SK-N-SH (cell line): Measurements from ENCODE around the gene FCN3. TPM values are rescaled to one million over a fixed set of nuclear protein-coding genes. Genes with fewer than 3 reads are reported as not detected.
"Not testable (repeated sequence)": the region's sequence is repeated elsewhere in the genome, so short reads cannot be mapped to it uniquely, and the experiment has no call there.

Experiments used
- CTCF ChIA-PET: fragments of 300-600, 350-600 bp; formaldehyde crosslinking; extraction: SDS; loops from one replicate; lab custom pipeline; 2021; lab: Yijun Ruan, JAX
- POLR2A ChIA-PET: fragments of 350-600 bp; sonication (Branson Sonifier 250); formaldehyde crosslinking; extraction: SDS; loops from one replicate; lab custom pipeline; 2020; ENCODE audit warnings: antibody characterized with exemption, inconsistent platforms; lab: Yijun Ruan, JAX
- DNase-seq: peaks from one replicate; pipeline ENCODE4 v3.0.0; 2012
- H2AFZ ChIP-seq: fragments of 200-600 bp; sonication (generic); 2 replicates; pipeline ENCODE4 v1.8.1; 2016; ENCODE audit warnings: antibody characterized with exemption, mild to moderate bottlenecking, low read depth
- H3F3A ChIP-seq: fragments of 200-600 bp; sonication (generic); replicated peaks from 2 replicates; pipeline ENCODE3; 2016; ENCODE audit warnings: antibody characterized with exemption, mild to moderate bottlenecking; ENCODE audit not compliant: insufficient read depth
- H3K27ac ChIP-seq, 2 experiments: fragments of 200-500 bp in 1 of 2; fragments of 200-600 bp in 1 of 2; sonication (Bioruptor generic) in 1 of 2; sonication (generic), shearing (Covaris generic) in 1 of 2; 2 replicates each; pipeline versions ENCODE4 v1.5.1 to v1.6.1; 2014 to 2016; ENCODE audit warnings: low read depth in 2 of 2, inconsistent platforms in 1 of 2, low read length in 1 of 2, mild to moderate bottlenecking in 1 of 2, mixed read lengths in 1 of 2
- H3K27me3 ChIP-seq: fragments of 200-600 bp; sonication (generic), shearing (Covaris generic); 2 replicates; pipeline ENCODE4 v1.6.1; 2016; ENCODE audit warnings: mixed run types; ENCODE audit not compliant: insufficient read depth
- H3K36me3 ChIP-seq, 2 experiments: fragments of 200-500 bp in 1 of 2; fragments of 200-600 bp in 1 of 2; sonication (Bioruptor generic) in 1 of 2; sonication (generic) in 1 of 2; replicated peaks in 1 of 2; 2 replicates each; pipeline versions ENCODE3 to v1.5.1; 2014 to 2016; ENCODE audit warnings: low read length in 1 of 2, mild to moderate bottlenecking in 1 of 2; ENCODE audit not compliant: insufficient read depth in 2 of 2, control insufficient read depth in 1 of 2
- H3K4me1 ChIP-seq, 2 experiments: fragments of 200-500 bp in 1 of 2; fragments of 200-600 bp in 1 of 2; sonication (Bioruptor generic) in 1 of 2; sonication (generic), shearing (Covaris generic) in 1 of 2; 2 replicates each; pipeline versions ENCODE4 v1.5.1 to v1.6.1; 2014 to 2016; ENCODE audit warnings: low read depth in 1 of 2, low read length in 1 of 2, mixed run types in 1 of 2; ENCODE audit not compliant: insufficient read depth in 2 of 2, control insufficient read depth in 1 of 2
- H3K4me2 ChIP-seq: fragments of 200-600 bp; sonication (generic), shearing (Covaris generic); 2 replicates; pipeline ENCODE4 v1.6.1; 2017; ENCODE audit warnings: mixed run types
- H3K4me3 ChIP-seq, 2 experiments: fragments of 200-500 bp in 1 of 2; fragments of 200-600 bp in 1 of 2; sonication (Bioruptor generic) in 1 of 2; sonication (generic), shearing (Covaris generic) in 1 of 2; 2 replicates each; pipeline versions ENCODE4 v1.5.1 to v1.8.1; 2014 to 2016; ENCODE audit warnings: low read depth in 2 of 2, inconsistent platforms in 1 of 2, low read length in 1 of 2, mild to moderate bottlenecking in 1 of 2, mixed read lengths in 1 of 2, moderate library complexity in 1 of 2
- H3K79me2 ChIP-seq: fragments of 200-600 bp; sonication (generic); 2 replicates; pipeline ENCODE4 v1.8.1; 2017; ENCODE audit warnings: mild to moderate bottlenecking; ENCODE audit not compliant: insufficient read depth
- H3K9ac ChIP-seq: fragments of 200-600 bp; sonication (generic); 2 replicates; pipeline ENCODE4 v1.6.1; 2017; ENCODE audit warnings: mixed run types
- H3K9me2 ChIP-seq: fragments of 200-600 bp; sonication (generic); 2 replicates; pipeline ENCODE4 v1.6.1; 2017; ENCODE audit warnings: mixed run types
- H3K9me3 ChIP-seq: fragments of 200-600 bp; sonication (generic); 2 replicates; pipeline ENCODE4 v1.6.1; 2017; ENCODE audit warnings: mixed run types, mild to moderate bottlenecking, moderate library complexity
- H4K20me1 ChIP-seq: fragments of 200-600 bp; sonication (generic); 2 replicates; pipeline ENCODE4 v1.6.1; 2017; ENCODE audit warnings: mild to moderate bottlenecking, mixed run types; ENCODE audit not compliant: insufficient read depth
- CHD2 ChIP-seq: fragments of 150-350 bp; IDR thresholded peaks from 2 replicates; pipeline ENCODE4 v1.6.1; 2018; ENCODE audit warnings: low read length; ENCODE audit not compliant: partially characterized antibody
- EP300 ChIP-seq, 2 experiments: IDR thresholded peaks; 2 replicates each; pipeline versions ENCODE4 v1.4.0 to v1.6.1; 2012; ENCODE audit warnings: borderline replicate concordance in 1 of 2, low read depth in 1 of 2, low read length in 1 of 2
- EZH2phosphoT487 ChIP-seq: fragments of 200-600 bp; sonication (generic); IDR thresholded peaks from 2 replicates; pipeline ENCODE4 v1.6.1; 2017; ENCODE audit warnings: low read depth, mixed run types, mild to moderate bottlenecking, antibody characterized with exemption, moderate library complexity, borderline replicate concordance
- GABPA ChIP-seq: IDR thresholded peaks from 2 replicates; pipeline ENCODE4 v1.4.0; 2012; ENCODE audit warnings: low read depth, mild to moderate bottlenecking
- MEF2A ChIP-seq: IDR thresholded peaks from 2 replicates; pipeline ENCODE4 v1.4.0; 2012; ENCODE audit warnings: low read depth, borderline replicate concordance
- NFIC ChIP-seq: IDR thresholded peaks from 2 replicates; pipeline ENCODE4 v1.4.0; 2012; ENCODE audit warnings: borderline replicate concordance
- RAD21 ChIP-seq: IDR thresholded peaks from 2 replicates; pipeline ENCODE4 v1.6.1; 2012; ENCODE audit warnings: mild to moderate bottlenecking, low read length
- SIN3A ChIP-seq: IDR thresholded peaks from 2 replicates; pipeline ENCODE4 v1.6.1; 2012; ENCODE audit warnings: low read depth, mild to moderate bottlenecking, low read length, moderate library complexity, borderline replicate concordance
- SMC3 ChIP-seq: IDR thresholded peaks from 2 replicates; pipeline ENCODE4 v1.6.1; 2012; ENCODE audit warnings: low read depth, low read length, improper control_type of control experiment
- WGBS: methylation state at CpG from one replicate; pipeline ENCODE4 v1.1.6; 2017; ENCODE audit warnings: low lambda C conversion rate; 5-methylcytosine and 5-hydroxymethylcytosine counted together
- polyA plus RNA-seq, 3 experiments: library from polyadenylated mRNA; depleted of rRNA; stranded (reverse); fragments of >200 nt; gene quantifications; 2 replicates each; pipeline ENCODE4 v1.2.3, GENCODE V29; 2012
- TF ChIP-seq, protein P1 (sequence below): fragments of 200-600 bp; sonication (generic); IDR thresholded peaks from 2 replicates; pipeline ENCODE4 v1.6.1; 2017; ENCODE audit warnings: antibody characterized with exemption, mild to moderate bottlenecking, moderate library complexity
- TF ChIP-seq, protein P2 (sequence below): IDR thresholded peaks from 2 replicates; pipeline ENCODE4 v1.4.0; 2012; ENCODE audit warnings: low read depth, borderline replicate concordance
- TF ChIP-seq, protein P3 (sequence below): fragments of 150-350 bp; IDR thresholded peaks from 2 replicates; pipeline ENCODE4 v1.6.1; 2016; ENCODE audit warnings: mild to moderate bottlenecking, low read depth, low read length
- TF ChIP-seq, protein P4 (sequence below): IDR thresholded peaks from 2 replicates; pipeline ENCODE4 v1.4.0; 2012; ENCODE audit warnings: low read depth, borderline replicate concordance
- TF ChIP-seq, protein P5 (sequence below): IDR thresholded peaks from 2 replicates; pipeline ENCODE4 v1.6.1; 2012; ENCODE audit warnings: mild to moderate bottlenecking, low read depth, low read length, moderate library complexity

FCN3 gene
- polyA plus RNA-seq, 1 of the 3 experiments (the other 2 are of a cell fraction) = not detected

DNA sequence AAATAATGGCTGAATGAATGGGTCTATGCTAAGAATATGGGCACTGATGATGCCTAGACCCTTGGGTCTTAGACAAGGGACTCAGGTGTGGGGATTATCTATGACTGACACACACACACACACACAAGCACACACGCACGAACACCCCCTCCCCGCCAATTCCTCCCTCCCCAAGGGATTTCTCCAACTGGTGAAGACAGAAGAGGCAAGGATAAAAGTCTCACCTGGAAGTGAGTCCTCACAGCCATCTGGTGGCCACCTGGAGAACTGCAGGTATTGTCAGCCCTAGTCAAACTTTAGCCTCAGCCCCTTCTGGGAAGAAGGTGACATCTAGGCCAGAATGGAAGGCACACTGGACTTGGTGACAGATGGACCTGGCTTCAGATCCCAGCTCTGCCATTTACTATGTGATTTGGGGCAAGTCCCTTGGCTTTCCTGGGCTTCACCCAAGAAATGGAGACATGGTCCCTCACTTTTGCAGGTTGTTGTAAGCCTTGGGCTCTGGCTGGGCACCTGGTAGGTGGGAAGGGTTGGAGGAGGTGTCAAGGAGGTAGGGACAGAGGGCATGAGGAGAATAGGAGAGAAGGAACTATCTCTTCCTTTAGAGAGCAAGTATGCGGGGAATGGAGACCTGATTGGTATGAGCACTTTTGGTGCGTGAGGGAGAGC, 13.8 kb upstream of the FCN3 start:
- TF ChIP-seq MEF2A (no peak), GABPA (no peak), RAD21 (peak; percentile 84), SMC3 (peak; percentile 88), CHD2 (no peak), NFIC (no peak), SIN3A (no peak), EP300 (IDR thresholded peaks at IDR 0.05; ENCODE audit: borderline replicate concordance in 1 of 2, low read depth in 1 of 2, low read length in 1 of 2) (no peak), EZH2phosphoT487 (no peak)
- TF ChIP-seq, protein P1, sequence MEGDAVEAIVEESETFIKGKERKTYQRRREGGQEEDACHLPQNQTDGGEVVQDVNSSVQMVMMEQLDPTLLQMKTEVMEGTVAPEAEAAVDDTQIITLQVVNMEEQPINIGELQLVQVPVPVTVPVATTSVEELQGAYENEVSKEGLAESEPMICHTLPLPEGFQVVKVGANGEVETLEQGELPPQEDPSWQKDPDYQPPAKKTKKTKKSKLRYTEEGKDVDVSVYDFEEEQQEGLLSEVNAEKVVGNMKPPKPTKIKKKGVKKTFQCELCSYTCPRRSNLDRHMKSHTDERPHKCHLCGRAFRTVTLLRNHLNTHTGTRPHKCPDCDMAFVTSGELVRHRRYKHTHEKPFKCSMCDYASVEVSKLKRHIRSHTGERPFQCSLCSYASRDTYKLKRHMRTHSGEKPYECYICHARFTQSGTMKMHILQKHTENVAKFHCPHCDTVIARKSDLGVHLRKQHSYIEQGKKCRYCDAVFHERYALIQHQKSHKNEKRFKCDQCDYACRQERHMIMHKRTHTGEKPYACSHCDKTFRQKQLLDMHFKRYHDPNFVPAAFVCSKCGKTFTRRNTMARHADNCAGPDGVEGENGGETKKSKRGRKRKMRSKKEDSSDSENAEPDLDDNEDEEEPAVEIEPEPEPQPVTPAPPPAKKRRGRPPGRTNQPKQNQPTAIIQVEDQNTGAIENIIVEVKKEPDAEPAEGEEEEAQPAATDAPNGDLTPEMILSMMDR = peak; percentile 82
- TF ChIP-seq, protein P2, sequence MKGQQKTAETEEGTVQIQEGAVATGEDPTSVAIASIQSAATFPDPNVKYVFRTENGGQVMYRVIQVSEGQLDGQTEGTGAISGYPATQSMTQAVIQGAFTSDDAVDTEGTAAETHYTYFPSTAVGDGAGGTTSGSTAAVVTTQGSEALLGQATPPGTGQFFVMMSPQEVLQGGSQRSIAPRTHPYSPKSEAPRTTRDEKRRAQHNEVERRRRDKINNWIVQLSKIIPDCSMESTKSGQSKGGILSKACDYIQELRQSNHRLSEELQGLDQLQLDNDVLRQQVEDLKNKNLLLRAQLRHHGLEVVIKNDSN = no peak
- TF ChIP-seq, protein P3, sequence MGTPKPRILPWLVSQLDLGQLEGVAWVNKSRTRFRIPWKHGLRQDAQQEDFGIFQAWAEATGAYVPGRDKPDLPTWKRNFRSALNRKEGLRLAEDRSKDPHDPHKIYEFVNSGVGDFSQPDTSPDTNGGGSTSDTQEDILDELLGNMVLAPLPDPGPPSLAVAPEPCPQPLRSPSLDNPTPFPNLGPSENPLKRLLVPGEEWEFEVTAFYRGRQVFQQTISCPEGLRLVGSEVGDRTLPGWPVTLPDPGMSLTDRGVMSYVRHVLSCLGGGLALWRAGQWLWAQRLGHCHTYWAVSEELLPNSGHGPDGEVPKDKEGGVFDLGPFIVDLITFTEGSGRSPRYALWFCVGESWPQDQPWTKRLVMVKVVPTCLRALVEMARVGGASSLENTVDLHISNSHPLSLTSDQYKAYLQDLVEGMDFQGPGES = no peak
- TF ChIP-seq, protein P4, sequence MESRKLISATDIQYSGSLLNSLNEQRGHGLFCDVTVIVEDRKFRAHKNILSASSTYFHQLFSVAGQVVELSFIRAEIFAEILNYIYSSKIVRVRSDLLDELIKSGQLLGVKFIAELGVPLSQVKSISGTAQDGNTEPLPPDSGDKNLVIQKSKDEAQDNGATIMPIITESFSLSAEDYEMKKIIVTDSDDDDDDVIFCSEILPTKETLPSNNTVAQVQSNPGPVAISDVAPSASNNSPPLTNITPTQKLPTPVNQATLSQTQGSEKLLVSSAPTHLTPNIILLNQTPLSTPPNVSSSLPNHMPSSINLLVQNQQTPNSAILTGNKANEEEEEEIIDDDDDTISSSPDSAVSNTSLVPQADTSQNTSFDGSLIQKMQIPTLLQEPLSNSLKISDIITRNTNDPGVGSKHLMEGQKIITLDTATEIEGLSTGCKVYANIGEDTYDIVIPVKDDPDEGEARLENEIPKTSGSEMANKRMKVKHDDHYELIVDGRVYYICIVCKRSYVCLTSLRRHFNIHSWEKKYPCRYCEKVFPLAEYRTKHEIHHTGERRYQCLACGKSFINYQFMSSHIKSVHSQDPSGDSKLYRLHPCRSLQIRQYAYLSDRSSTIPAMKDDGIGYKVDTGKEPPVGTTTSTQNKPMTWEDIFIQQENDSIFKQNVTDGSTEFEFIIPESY = no peak
- TF ChIP-seq, protein P5, sequence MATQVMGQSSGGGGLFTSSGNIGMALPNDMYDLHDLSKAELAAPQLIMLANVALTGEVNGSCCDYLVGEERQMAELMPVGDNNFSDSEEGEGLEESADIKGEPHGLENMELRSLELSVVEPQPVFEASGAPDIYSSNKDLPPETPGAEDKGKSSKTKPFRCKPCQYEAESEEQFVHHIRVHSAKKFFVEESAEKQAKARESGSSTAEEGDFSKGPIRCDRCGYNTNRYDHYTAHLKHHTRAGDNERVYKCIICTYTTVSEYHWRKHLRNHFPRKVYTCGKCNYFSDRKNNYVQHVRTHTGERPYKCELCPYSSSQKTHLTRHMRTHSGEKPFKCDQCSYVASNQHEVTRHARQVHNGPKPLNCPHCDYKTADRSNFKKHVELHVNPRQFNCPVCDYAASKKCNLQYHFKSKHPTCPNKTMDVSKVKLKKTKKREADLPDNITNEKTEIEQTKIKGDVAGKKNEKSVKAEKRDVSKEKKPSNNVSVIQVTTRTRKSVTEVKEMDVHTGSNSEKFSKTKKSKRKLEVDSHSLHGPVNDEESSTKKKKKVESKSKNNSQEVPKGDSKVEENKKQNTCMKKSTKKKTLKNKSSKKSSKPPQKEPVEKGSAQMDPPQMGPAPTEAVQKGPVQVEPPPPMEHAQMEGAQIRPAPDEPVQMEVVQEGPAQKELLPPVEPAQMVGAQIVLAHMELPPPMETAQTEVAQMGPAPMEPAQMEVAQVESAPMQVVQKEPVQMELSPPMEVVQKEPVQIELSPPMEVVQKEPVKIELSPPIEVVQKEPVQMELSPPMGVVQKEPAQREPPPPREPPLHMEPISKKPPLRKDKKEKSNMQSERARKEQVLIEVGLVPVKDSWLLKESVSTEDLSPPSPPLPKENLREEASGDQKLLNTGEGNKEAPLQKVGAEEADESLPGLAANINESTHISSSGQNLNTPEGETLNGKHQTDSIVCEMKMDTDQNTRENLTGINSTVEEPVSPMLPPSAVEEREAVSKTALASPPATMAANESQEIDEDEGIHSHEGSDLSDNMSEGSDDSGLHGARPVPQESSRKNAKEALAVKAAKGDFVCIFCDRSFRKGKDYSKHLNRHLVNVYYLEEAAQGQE = no peak
- DNase-seq = peak; percentile 74
- Histone ChIP-seq H3K9me2 (no peaks in the 10 kb centered on the region), H3K27me3 (no peaks in the 10 kb centered on the region; the same call in 1 of the 2 replicates), H3F3A (no peaks in the 10 kb centered on the region), H3K4me1 (peaks cover 0 to 20% of the 10 kb centered on the region in 2 experiments; a peak in 2 of 4 replicates), H3K9me3 (no peaks in the 10 kb centered on the region), H3K36me3 (no peaks in the 10 kb centered on the region), H3K4me2 (no peak overlapping the region), H4K20me1 (no peaks in the 10 kb centered on the region), H3K79me2 (peaks cover 9% of the 10 kb centered on the region; the same call in 1 of the 2 replicates), H3K9ac (no peak overlapping the region), H2AFZ (no peak overlapping the region), H3K27ac (no peak overlapping the region), H3K4me3 (no peak overlapping the region; a peak in 1 of 4 replicates)
- WGBS = 36% methylated on average over 5 of the region's 5 CpGs
- ChIA-PET CTCF (interaction anchor here (0.6 to 20.0 kb wide), 22 partner anchors 8 to 316 kb away, joined by 3 to 731 read pairs (median 4); partner anchors contain the start of gene MAP3K6), POLR2A (no interaction called here)

DNA sequence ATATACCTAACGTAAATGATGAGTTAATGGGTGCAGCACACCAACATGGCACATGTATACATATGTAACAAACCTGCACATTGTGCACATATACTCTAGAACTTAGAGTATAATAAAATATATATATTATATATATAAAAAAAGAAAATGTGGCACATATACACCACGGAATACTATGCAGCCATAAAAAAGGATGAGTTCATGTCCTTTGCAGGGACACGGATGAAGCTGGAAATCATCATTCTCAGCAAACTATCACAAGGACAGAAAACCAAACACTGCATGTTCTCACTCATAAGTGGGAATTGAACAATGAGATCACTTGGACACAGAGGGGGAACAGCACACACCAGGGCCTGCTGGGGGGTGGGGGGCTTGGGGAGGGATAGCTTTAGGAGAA, 10.2 kb upstream of the FCN3 start:
- not testable (repeated sequence) for H3F3A ChIP-seq, H2AFZ ChIP-seq, H3K4me2 ChIP-seq, H3K4me3 ChIP-seq, H3K9ac ChIP-seq, H4K20me1 ChIP-seq, DNase-seq, H3K9me3 ChIP-seq, H3K79me2 ChIP-seq, H3K9me2 ChIP-seq, H3K36me3 ChIP-seq, H3K27me3 ChIP-seq, H3K27ac ChIP-seq
- POLR2A ChIA-PET = interaction anchor here (1.2 kb wide), 1 partner anchor 84 kb away, joined by 5 read pairs; no protein-coding TSS in a partner anchor
- H3K4me1 ChIP-seq = peaks cover 0 to 10% of the 10 kb centered on the region in 2 experiments; a peak in 1 of 4 replicates
- CTCF ChIA-PET = interaction anchor here (0.8 to 20.0 kb wide), 7 partner anchors 11 to 283 kb away, joined by 3 to 731 read pairs (median 23); partner anchors contain the start of gene MAP3K6
- WGBS = 73% methylated on average over 3 of the region's 3 CpGs
